H1 (cell line): Measurements from ENCODE around the gene SMARCA1. TPM values are rescaled to one million over a fixed set of nuclear protein-coding genes. Genes with fewer than 3 reads are reported as not detected.

ENCODE experiments used
- CTCF ChIA-PET: fragments of 300-600 bp; sonication (Branson Sonifier 250); formaldehyde crosslinking; loops from one replicate; lab custom pipeline; 2021; ENCODE audit not compliant: partially characterized antibody; lab: Charles Lee
- POLR2A ChIA-PET: fragments of 300-600 bp; sonication (Branson Sonifier 250); formaldehyde crosslinking; loops from one replicate; lab custom pipeline; 2021; ENCODE audit warnings: inconsistent platforms; ENCODE audit not compliant: partially characterized antibody; lab: Charles Lee
- DNase-seq, 2 experiments: peaks; one replicate each; pipeline versions ENCODE4 v3.0.0 to v3.0.0-alpha.2; 2010 to 2022; ENCODE audit warnings: low spot score in 2 of 2, low read depth in 1 of 2, mixed read lengths in 1 of 2
- FAIRE-seq: peaks from 2 replicates; lab custom pipeline; 2011; peaks lifted over from hg19 to GRCh38; lab: Jason Lieb, UNC
- H2AFZ ChIP-seq: 2 replicates; pipeline ENCODE4 v1.8.1; 2012; ENCODE audit warnings: low read length, inconsistent platforms
- H2AK5ac ChIP-seq: 2 replicates; pipeline ENCODE4 v1.6.1; 2013; ENCODE audit warnings: low read depth, low read length
- H2BK120ac ChIP-seq: replicated peaks from 2 replicates; pipeline ENCODE3; 2013; ENCODE audit warnings: low read depth, low read length, inconsistent platforms
- H2BK12ac ChIP-seq: 2 replicates; pipeline ENCODE4 v1.6.1; 2013; ENCODE audit warnings: low read depth, low read length
- H2BK15ac ChIP-seq: 2 replicates; pipeline ENCODE4 v1.6.1; 2013; ENCODE audit warnings: low read length
- H2BK20ac ChIP-seq: 2 replicates; pipeline ENCODE4 v1.6.1; 2013; ENCODE audit warnings: low read length
- H2BK5ac ChIP-seq: 2 replicates; pipeline ENCODE4 v1.6.1; 2013; ENCODE audit warnings: low read depth, low read length
- H3K14ac ChIP-seq: 2 replicates; pipeline ENCODE4 v1.6.1; 2013; ENCODE audit warnings: inconsistent platforms; ENCODE audit not compliant: insufficient read length
- H3K18ac ChIP-seq: 2 replicates; pipeline ENCODE4 v1.6.1; 2013; ENCODE audit warnings: low read length; ENCODE audit errors: extremely low read depth
- H3K23ac ChIP-seq: 2 replicates; pipeline ENCODE4 v1.6.1; 2013; ENCODE audit warnings: inconsistent platforms; ENCODE audit not compliant: insufficient read length
- H3K23me2 ChIP-seq: 2 replicates; pipeline ENCODE4 v1.6.1; 2013; ENCODE audit warnings: low read depth, low read length
- H3K27ac ChIP-seq: 2 replicates; pipeline ENCODE4 v1.6.1; 2011; ENCODE audit warnings: low read depth, low read length, inconsistent platforms
- H3K27me3 ChIP-seq, 4 experiments: replicated peaks in 1 of 4; 1 replicate in 1 of 4; 2 replicates in 3 of 4; pipeline versions ENCODE4 v1.6.1 to v1.8.1; 2011 to 2013; ENCODE audit warnings: low read length in 3 of 4, mild to moderate bottlenecking in 3 of 4, inconsistent platforms in 2 of 4, mixed read lengths in 2 of 4, moderate library complexity in 1 of 4; ENCODE audit not compliant: control insufficient read depth in 3 of 4, insufficient read depth in 3 of 4; ENCODE audit errors: extremely low read depth in 1 of 4
- H3K36me3 ChIP-seq, 4 experiments: 2 replicates each; pipeline versions ENCODE4 v1.6.1 to v1.8.1; 2011 to 2013; ENCODE audit warnings: mild to moderate bottlenecking in 4 of 4, low read length in 3 of 4, moderate library complexity in 2 of 4, control low read depth in 1 of 4, inconsistent platforms in 1 of 4; ENCODE audit not compliant: insufficient read depth in 4 of 4, control insufficient read depth in 2 of 4
- H3K4ac ChIP-seq: replicated peaks from 2 replicates; pipeline ENCODE3; 2013; ENCODE audit warnings: low read length, low read depth, mixed read lengths, inconsistent platforms; ENCODE audit not compliant: insufficient read length
- H3K4me1 ChIP-seq, 4 experiments: replicated peaks in 1 of 4; 1 replicate in 1 of 4; 2 replicates in 3 of 4; pipeline versions ENCODE4 v1.6.1 to v1.8.1; 2011 to 2013; ENCODE audit warnings: low read length in 3 of 4, inconsistent platforms in 2 of 4, mixed read lengths in 1 of 4; ENCODE audit not compliant: insufficient read depth in 4 of 4, control insufficient read depth in 3 of 4
- H3K4me2 ChIP-seq, 2 experiments: 2 replicates each; pipeline versions ENCODE4 v1.6.1 to v1.8.1; 2011 to 2013; ENCODE audit warnings: low read depth in 2 of 2, low read length in 2 of 2, control low read depth in 1 of 2, inconsistent platforms in 1 of 2, mild to moderate bottlenecking in 1 of 2; ENCODE audit not compliant: insufficient read depth in 1 of 2
- H3K4me3 ChIP-seq, 4 experiments: fragments of 200-600, 300-600 bp in 1 of 4; sonication (generic), shearing (Covaris generic), sonication (Bioruptor Twin) in 1 of 4; 2 replicates each; pipeline versions ENCODE4 v1.5.1 to v1.8.1; 2011 to 2016; ENCODE audit warnings: low read length in 4 of 4, low read depth in 3 of 4, control low read depth in 2 of 4, inconsistent platforms in 2 of 4, mild to moderate bottlenecking in 2 of 4, mixed read lengths in 1 of 4, moderate library complexity in 1 of 4; ENCODE audit not compliant: insufficient read depth in 2 of 4; ENCODE audit errors: extremely low read depth in 1 of 4
- H3K56ac ChIP-seq: replicated peaks from 2 replicates; pipeline ENCODE3; 2013; ENCODE audit warnings: low read depth, mild to moderate bottlenecking, mixed read lengths, low read length, inconsistent platforms; ENCODE audit not compliant: insufficient read length
- H3K79me1 ChIP-seq: 2 replicates; pipeline ENCODE4 v1.6.1; 2013; ENCODE audit warnings: low read depth, low read length, control low read depth
- H3K79me2 ChIP-seq, 2 experiments: 2 replicates each; pipeline versions ENCODE4 v1.6.1 to v1.8.1; 2012 to 2013; ENCODE audit warnings: low read length in 2 of 2, mild to moderate bottlenecking in 2 of 2, inconsistent platforms in 1 of 2; ENCODE audit not compliant: insufficient read depth in 2 of 2, control insufficient read depth in 1 of 2
- H3K9ac ChIP-seq, 4 experiments: replicated peaks in 1 of 4; 1 replicate in 1 of 4; 2 replicates in 3 of 4; pipeline versions ENCODE4 v1.6.1 to v1.8.1; 2011 to 2013; ENCODE audit warnings: low read depth in 3 of 4, low read length in 3 of 4, control low read depth in 2 of 4, mild to moderate bottlenecking in 2 of 4, moderate library complexity in 2 of 4, inconsistent platforms in 1 of 4; ENCODE audit errors: extremely low read depth in 1 of 4
- H3K9me3 ChIP-seq, 2 experiments: 2 replicates each; pipeline versions ENCODE4 v1.6.1 to v1.8.1; 2012 to 2013; ENCODE audit warnings: mild to moderate bottlenecking in 2 of 2, moderate library complexity in 2 of 2, control low read depth in 1 of 2, inconsistent platforms in 1 of 2, low read depth in 1 of 2, low read length in 1 of 2, mixed read lengths in 1 of 2; ENCODE audit not compliant: insufficient read depth in 2 of 2
- H4K20me1 ChIP-seq, 2 experiments: replicated peaks in 1 of 2; 2 replicates each; pipeline versions ENCODE3 to v1.8.1; 2011 to 2013; ENCODE audit warnings: inconsistent platforms in 2 of 2, low read length in 2 of 2, mild to moderate bottlenecking in 1 of 2; ENCODE audit not compliant: insufficient read depth in 2 of 2, control insufficient read depth in 1 of 2
- H4K5ac ChIP-seq: 2 replicates; pipeline ENCODE4 v1.6.1; 2013; ENCODE audit warnings: low read length, low read depth, mixed read lengths, inconsistent platforms; ENCODE audit not compliant: insufficient read length
- H4K8ac ChIP-seq: 2 replicates; pipeline ENCODE4 v1.8.0; 2013; ENCODE audit warnings: mild to moderate bottlenecking, moderate library complexity, low read length, inconsistent platforms; ENCODE audit not compliant: insufficient read depth; ENCODE audit errors: extremely low read depth
- H4K91ac ChIP-seq: replicated peaks from 2 replicates; pipeline ENCODE3; 2013; ENCODE audit warnings: low read length, mixed read lengths, inconsistent platforms; ENCODE audit not compliant: insufficient read length
- BCL11A ChIP-seq, 2 experiments: IDR thresholded peaks; one replicate each; pipeline ENCODE4 v1.6.1; 2011; ENCODE audit warnings: low read depth in 2 of 2, low read length in 2 of 2, mild to moderate bottlenecking in 2 of 2
- CHD1 ChIP-seq: IDR thresholded peaks from 2 replicates; pipeline ENCODE4 v1.6.1; 2012; ENCODE audit warnings: low read depth, low read length, improper control_type of control experiment
- GTF2F1 ChIP-seq: IDR thresholded peaks from 2 replicates; pipeline ENCODE4 v1.6.1; 2012; ENCODE audit warnings: low read depth, low read length, improper control_type of control experiment, borderline replicate concordance
- POLR2AphosphoS5 ChIP-seq: IDR thresholded peaks from 2 replicates; pipeline ENCODE4 v1.6.1; 2011; ENCODE audit warnings: low read depth, low read length
- SIX5 ChIP-seq: IDR thresholded peaks from 2 replicates; pipeline ENCODE4 v1.6.1; 2011; ENCODE audit warnings: mild to moderate bottlenecking, low read depth, low read length
- SP4 ChIP-seq: IDR thresholded peaks from 2 replicates; pipeline ENCODE4 v1.6.1; 2012; ENCODE audit warnings: low read length, inconsistent platforms
- SUZ12 ChIP-seq: fragments of 200-600 bp; sonication (generic); IDR thresholded peaks from 2 replicates; pipeline ENCODE4 v1.6.1; 2012; ENCODE audit warnings: mild to moderate bottlenecking, inconsistent platforms, low read length, moderate library complexity, mixed read lengths
- TBP ChIP-seq: IDR thresholded peaks from 2 replicates; pipeline ENCODE4 v1.6.1; 2011; ENCODE audit warnings: low read depth, low read length, improper control_type of control experiment
- YY1 ChIP-seq: IDR thresholded peaks from 2 replicates; pipeline ENCODE4 v1.6.1; 2011; ENCODE audit warnings: low read depth, mild to moderate bottlenecking, low read length
- WGBS, 2 experiments: shearing (Covaris generic) in 1 of 2; methylation state at CpG; one replicate each; pipeline versions ENCODE4 v1.1.6 to v1.1.7; 2013 to 2015; ENCODE audit warnings: low lambda C conversion rate in 2 of 2, mixed read lengths in 2 of 2, inconsistent platforms in 1 of 2, low coverage in 1 of 2, missing lambda C conversion rate in 1 of 2; ENCODE audit not compliant: insufficient replicate concordance in 2 of 2, insufficient coverage in 1 of 2, insufficient read length in 1 of 2; ENCODE audit errors: extremely low coverage in 1 of 2, missing lambda C conversion rate in 1 of 2; 5-methylcytosine and 5-hydroxymethylcytosine counted together
- polyA plus RNA-seq, 7 experiments: library from polyadenylated mRNA; depleted of rRNA in 3 of 7; stranded (reverse) in 5 of 7; unstranded in 2 of 7; fragments of >200 nt in 5 of 7; fragments of 200-250 nt in 2 of 7; gene quantifications; 1 replicate in 5 of 7; 2 replicates in 1 of 7; 4 replicates in 1 of 7; pipeline versions ENCODE4 v1.2.1 to v1.2.3, GENCODE V29; 2011 to 2013; ENCODE audit warnings: missing spikeins in 2 of 7, mixed read lengths in 2 of 7
- total RNA-seq: library from RNA; stranded (reverse); fragmentation: NEBNext Ultra II Directional; extraction: Animal tissue kit (Norgen Biotek cat#: 25700); gene quantifications from 2 replicates; pipeline ENCODE4 v1.2.1, GENCODE V29; 2021

The SMARCA1 gene
- total and polyA plus RNA-seq, 2 of the 8 experiments (the other 6 are each of a cell fraction or from before 2014, with no cell fraction given): 13.1 to 54.4 TPM

DNA sequence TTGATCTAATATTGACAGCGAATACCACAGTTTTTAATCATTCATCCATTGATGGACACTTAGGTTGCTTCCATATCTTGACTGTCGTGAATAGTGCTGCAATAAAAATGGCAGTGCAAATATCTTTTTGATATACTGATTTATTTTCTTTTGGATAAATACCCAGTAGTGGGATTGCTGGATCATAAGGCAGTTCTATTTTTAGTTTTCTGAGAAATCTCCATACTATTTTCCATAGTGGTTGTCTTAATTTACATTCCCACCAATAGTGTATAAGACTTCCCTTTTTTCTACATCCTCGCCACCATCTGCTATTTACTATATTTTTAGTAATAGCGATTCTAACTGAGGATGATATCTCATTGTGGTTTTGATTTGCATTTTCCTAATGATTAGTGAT lies 100.1 kb downstream of the SMARCA1 start:
- ChIA-PET POLR2A (no interaction called here), CTCF (no interaction called here)
- 88% methylated on average over 4 of the region's 4 CpGs; no CpG with 5 or more reads in 1 of the 2 experiments for WGBS, 2 experiments
- Histone ChIP-seq H2AK5ac (no peak overlapping the region), H3K4me3 (no peak overlapping the region), H3K9me3 (peaks cover 0 to 14% of the 10 kb centered on the region in 2 experiments; a peak in 2 of 4 replicates), H2BK5ac (no peak overlapping the region), H4K91ac (no peak overlapping the region), H4K8ac (no peak overlapping the region), H3K23ac (no peak overlapping the region), H3K4ac (no peak overlapping the region), H4K5ac (no peak overlapping the region), H3K4me2 (no peak overlapping the region), H3K56ac (no peak overlapping the region), H3K9ac (no peak overlapping the region), H2BK15ac (no peak overlapping the region), H4K20me1 (no peaks in the 10 kb centered on the region), H2BK120ac (no peak overlapping the region), H3K4me1 (no peaks in the 10 kb centered on the region), H3K27ac (no peak overlapping the region), H3K18ac (no peak overlapping the region), H2BK20ac (no peak overlapping the region), H2AFZ (no peak overlapping the region), H3K79me1 (no peaks in the 10 kb centered on the region), H3K36me3 (peaks cover 0 to 12% (median 5%) of the 10 kb centered on the region in 4 experiments; a peak in 5 of 8 replicates), H3K79me2 (no peaks in the 10 kb centered on the region), H3K14ac (no peak overlapping the region), H3K23me2 (no peaks in the 10 kb centered on the region), H3K27me3 (no peaks in the 10 kb centered on the region), H2BK12ac (no peak overlapping the region)
- no peak for DNase-seq
- TF ChIP-seq BCL11A (IDR thresholded peaks at IDR 0.05; ENCODE audit: low read depth in 2 of 2, low read length in 2 of 2) (no peak), SUZ12 (no peak), GTF2F1 (no peak), CHD1 (no peak), YY1 (no peak), SP4 (no peak), TBP (no peak), POLR2AphosphoS5 (no peak), SIX5 (no peak)
- no peak for FAIRE-seq
